Transverse colon (tissue), 4 donors: ENCODE measurements around the gene NLRP8.

Source experiments
- CTCF ChIP-seq, 5 experiments: fragments of 200-600 bp in 3 of 5; fragments of 450-650 bp in 2 of 5; sonication (generic) in 3 of 5; IDR thresholded peaks; 1 replicate in 2 of 5; 2 replicates in 3 of 5; pipeline ENCODE4 v1.5.1; 2016 to 2017; ENCODE audit warnings: antibody characterized with exemption in 5 of 5, inconsistent platforms in 3 of 5, mild to moderate bottlenecking in 2 of 5, moderate library complexity in 1 of 5
- EP300 ChIP-seq: sonication (generic); formaldehyde crosslinking; IDR thresholded peaks from one replicate; pipeline ENCODE4 v1.6.1; 2017; ENCODE audit warnings: antibody characterized with exemption, low read depth
- POLR2A ChIP-seq: fragments of 450-650 bp; IDR thresholded peaks from one replicate; pipeline ENCODE4 v1.6.1; 2016; ENCODE audit warnings: antibody characterized with exemption, mild to moderate bottlenecking, moderate library complexity
- POLR2AphosphoS5 ChIP-seq, 3 donors: sonication (generic); formaldehyde crosslinking; IDR thresholded peaks; one replicate each; pipeline ENCODE4 v1.6.1; 2016; ENCODE audit warnings: antibody characterized with exemption in 3 of 3

- TF ChIP-seq CTCF (IDR thresholded peaks at IDR 0.05) (no peak), POLR2A (no peak), POLR2AphosphoS5 (IDR thresholded peaks at IDR 0.05) (no peak), EP300 (no peak)
Observed at GRCh38 chr19:55909801-55910200, 37.8 kb upstream of the NLRP8 start.
